Activated CD8-positive, alpha-beta memory T cell treated with anti-CD3 and anti-CD28 coated beads, Interleukin-2, amount 50 U/mL, for 48 hours (primary cell): Measurements from ENCODE around the gene SLC25A43.
"Not testable (repeated sequence)": the region's sequence is repeated elsewhere in the genome, so short reads cannot be mapped to it uniquely, and the experiment has no call there.

ENCODE experiments used
- DNase-seq: peaks from one replicate; pipeline ENCODE4 v3.0.0-alpha.2; 2020

The SLC25A43 gene

GRCh38 chrX:119398974-119399771, at the start of gene SLC25A43:
Gene SLC25A43 (plus strand): TSS chrX:119399336. CDS start chrX:119399404, 68 bp downstream.
- DNase-seq: peak; percentile 67

- no peak for DNase-seq
Observed at GRCh38 chrX:119359618-119360382, 39.3 kb upstream of the SLC25A43 start.

- not testable (repeated sequence) for DNase-seq
Observed at GRCh38 chrX:119361451-119361850, 37.7 kb upstream of the SLC25A43 start.

GRCh38 chrX:119362074-119362473, 37.1 kb upstream of the SLC25A43 start:
- not testable (repeated sequence) for DNase-seq

- DNase-seq: no peak
Observed at GRCh38 chrX:119363391-119363790, 35.7 kb upstream of the SLC25A43 start.

GRCh38 chrX:119371861-119372260, 27.3 kb upstream of the SLC25A43 start:
- not testable (repeated sequence) for DNase-seq

GRCh38 chrX:119374736-119375135, 24.4 kb upstream of the SLC25A43 start:
- no peak for DNase-seq

- DNase-seq: no peak
Observed at GRCh38 chrX:119375561-119375960, 23.6 kb upstream of the SLC25A43 start.

GRCh38 chrX:119376312-119376711, 22.8 kb upstream of the SLC25A43 start:
- no peak for DNase-seq

- DNase-seq: no peak
Observed at GRCh38 chrX:119381349-119381944, 17.7 kb upstream of the SLC25A43 start.

- DNase-seq: no peak
Observed at GRCh38 chrX:119382606-119383005, 16.5 kb upstream of the SLC25A43 start.

GRCh38 chrX:119386685-119387084, 12.5 kb upstream of the SLC25A43 start:
- DNase-seq: not testable (repeated sequence)

GRCh38 chrX:119387426-119387825, 11.7 kb upstream of the SLC25A43 start:
- not testable (repeated sequence) for DNase-seq

GRCh38 chrX:119389214-119389613, 9.9 kb upstream of the SLC25A43 start:
- DNase-seq: no peak

GRCh38 chrX:119389871-119390501, 9.2 kb upstream of the SLC25A43 start:
- DNase-seq: no peak

GRCh38 chrX:119391279-119391678, 7.9 kb upstream of the SLC25A43 start:
- no peak for DNase-seq

GRCh38 chrX:119393144-119393543, 6.0 kb upstream of the SLC25A43 start:
- DNase-seq: no peak

GRCh38 chrX:119398587-119398973, 556 bp upstream of the SLC25A43 start:
- DNase-seq: no peak

- no peak for DNase-seq
Observed at GRCh38 chrX:119399772-119400101, 601 bp downstream of the SLC25A43 start.

GRCh38 chrX:119401569-119401968, 2.4 kb downstream of the SLC25A43 start:
- no peak for DNase-seq

- no peak for DNase-seq
Observed at GRCh38 chrX:119402588-119402987, 3.5 kb downstream of the SLC25A43 start.

GRCh38 chrX:119406776-119407175, 7.6 kb downstream of the SLC25A43 start:
- DNase-seq: no peak

GRCh38 chrX:119407681-119408080, 8.5 kb downstream of the SLC25A43 start:
- no peak for DNase-seq
